Activated T-cell treated with anti-CD3 and anti-CD28 coated beads for 4 hours (primary cell): ENCODE data around the gene INPP5B.
"Not testable (repeated sequence)": the region's sequence is repeated elsewhere in the genome, so short reads cannot be mapped to it uniquely, and the experiment has no call there.

Source experiments
- DNase-seq: peaks from one replicate; pipeline ENCODE4 v3.0.0-alpha.2; 2020

Gene INPP5B

DNA sequence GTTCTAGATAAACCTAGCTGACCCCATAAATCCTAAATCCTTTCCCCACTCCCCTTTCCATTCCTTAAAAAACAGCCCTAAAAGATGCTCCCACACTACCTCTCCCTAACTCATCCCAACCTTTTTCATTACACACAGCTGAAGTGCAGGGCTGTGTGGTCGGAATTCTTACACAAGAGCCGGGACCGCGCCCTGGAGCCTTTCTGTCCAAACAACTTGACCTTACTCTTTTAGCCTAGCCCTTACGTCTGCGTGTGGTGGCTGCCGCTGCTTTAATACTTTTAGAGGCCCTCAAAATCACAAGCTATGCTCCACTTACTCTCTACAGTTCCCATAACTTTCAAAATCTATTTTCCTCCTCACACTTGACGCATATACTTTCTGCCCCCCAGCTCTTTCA, 36.0 kb downstream of the INPP5B start:
- DNase-seq, result not testable (repeated sequence)

DNA sequence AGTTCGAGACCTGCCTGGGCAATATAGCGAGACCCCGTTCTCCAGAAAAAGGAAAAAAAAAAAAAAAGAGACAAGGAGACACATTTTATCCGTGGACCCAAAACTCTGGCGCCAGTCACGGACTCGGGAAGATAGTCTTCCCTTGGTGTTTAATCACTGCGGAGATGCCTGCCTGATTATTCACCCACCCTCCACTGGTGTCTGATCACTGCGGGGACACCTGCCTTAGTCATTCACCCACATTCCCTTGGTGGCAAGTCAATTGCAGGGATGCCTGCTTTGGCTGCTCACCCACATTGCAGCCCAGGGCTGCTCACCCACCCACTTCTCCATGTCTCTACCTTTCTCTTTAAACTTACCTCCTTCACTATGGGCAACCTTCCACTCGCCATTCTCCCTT, 38.3 kb downstream of the INPP5B start:
- DNase-seq, result not testable (repeated sequence)

DNA sequence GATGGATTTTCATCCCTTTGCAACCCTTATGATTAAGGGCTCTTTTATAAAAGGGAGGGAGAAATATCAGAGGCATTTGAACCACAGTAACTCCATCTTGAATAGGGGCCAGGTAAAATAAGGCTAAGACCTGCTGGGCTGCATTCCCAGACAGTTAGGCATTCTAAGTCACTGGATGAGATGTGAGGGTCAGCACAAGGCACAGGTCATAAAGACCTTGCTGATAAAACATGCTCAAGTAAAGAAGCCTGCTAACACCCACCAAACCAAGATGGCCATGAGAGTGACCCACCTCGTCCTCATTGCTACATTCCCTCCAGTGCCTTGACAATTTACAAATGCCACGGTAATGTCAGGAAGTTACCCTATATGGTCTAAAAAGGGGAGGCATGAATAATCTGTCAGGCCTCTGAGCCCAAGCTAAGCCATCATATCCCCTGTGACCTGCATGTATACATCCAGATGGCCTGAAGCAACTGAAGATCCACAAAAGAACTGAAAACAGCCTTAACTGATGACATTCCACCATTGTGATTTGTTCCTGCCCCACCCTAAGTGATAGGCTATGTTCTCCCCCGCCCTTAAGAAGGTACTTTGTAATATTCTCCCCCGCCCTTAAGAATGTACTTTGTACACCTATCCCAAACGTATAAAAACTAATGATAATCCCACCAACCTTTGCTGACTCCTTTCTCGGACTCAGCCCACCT, 39.3 kb downstream of the INPP5B start:
- not testable (repeated sequence) for DNase-seq

DNA sequence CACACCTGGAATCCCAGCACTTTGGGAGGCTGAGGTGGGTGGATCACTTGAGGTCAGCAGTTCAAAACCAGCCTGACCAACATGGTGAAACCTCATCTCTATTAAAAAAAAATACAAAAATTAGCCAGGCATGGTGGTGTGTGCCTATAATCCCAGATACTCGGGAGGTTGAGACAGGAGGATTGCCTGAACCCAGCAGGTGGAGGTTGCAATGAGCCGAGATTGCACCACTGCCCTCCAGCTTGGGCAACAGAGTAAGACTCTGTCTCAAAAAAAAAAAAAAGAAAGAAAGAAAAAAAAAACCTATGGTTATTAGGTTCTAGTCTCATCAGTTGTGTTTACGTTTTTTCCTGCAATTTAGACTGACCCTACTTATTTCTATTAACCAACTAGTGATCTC, 40.3 kb downstream of the INPP5B start:
- DNase-seq, result not testable (repeated sequence)

DNA sequence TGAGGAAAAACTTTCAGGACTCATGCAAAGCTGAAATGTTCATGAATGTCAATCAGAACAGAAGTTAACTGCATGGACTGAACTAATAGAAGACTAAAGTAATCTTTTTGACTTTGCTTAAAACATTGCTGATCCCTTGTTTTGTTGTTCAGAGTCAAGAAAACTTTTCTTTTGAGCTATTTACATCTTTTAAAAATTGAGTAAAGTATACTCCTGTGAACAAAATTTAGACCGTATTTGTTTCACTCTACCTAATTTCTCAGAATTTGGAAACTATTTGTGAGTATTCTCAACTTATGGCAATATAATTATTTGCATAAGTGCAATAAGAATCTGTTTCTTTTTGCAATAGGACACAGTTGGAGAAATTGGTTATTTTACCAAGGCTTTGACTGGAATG, 41.1 kb downstream of the INPP5B start:
- no peak for DNase-seq

DNA sequence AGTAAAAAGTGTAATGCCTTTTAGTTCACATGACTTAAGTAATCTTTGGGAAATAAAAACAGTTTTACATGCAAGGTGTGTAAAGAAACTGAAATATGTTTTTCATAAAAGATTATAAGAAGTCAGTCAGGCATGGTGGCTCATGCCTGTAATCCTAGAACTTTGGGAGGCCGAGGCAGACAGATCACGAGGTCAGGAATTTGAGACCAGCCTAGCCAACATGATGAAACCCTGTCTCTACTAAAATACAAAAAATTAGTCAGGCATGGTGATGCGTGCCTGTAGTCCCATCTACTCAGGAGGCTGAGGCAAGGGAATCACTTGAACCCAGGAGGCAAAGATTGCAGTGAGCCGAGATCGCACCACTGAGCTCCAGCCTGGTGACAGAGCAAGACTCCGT, 42.9 kb downstream of the INPP5B start:
- not testable (repeated sequence) for DNase-seq

DNA sequence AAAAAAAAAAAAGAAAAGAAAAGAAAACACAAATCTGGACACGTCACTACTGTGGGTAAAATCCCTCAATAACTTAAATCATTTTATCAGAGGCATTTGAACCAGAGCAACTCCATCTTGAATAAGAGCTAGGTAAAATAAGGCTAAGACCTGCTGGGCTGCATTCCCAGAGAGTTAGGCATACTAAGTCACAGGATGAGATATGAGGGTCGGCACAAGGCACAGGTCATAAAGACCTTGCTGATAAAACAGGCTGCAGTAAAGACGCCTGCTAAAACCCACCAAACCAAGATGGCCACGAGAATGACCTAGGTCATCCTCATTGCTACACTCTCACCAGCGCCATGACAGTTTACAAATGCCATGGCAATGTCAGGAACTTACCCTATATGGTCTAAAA, 43.9 kb downstream of the INPP5B start:
- DNase-seq, result no peak

DNA sequence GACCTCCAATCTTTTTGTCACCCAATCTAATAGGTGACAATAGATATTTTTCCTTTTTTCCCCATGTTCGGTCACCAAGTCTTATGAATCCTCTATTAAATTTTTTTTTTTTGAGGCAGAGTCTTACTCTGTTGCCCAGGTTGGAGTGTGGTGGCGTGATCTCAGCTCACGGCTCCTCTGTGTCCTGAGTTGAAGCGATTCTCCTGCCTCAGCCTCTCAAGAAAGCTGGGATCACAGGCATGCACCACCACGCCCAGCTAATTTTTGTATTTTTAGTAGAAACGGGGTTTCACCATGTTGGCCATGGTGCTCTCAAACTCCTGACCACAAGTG, 45.0 kb downstream of the INPP5B start:
- no peak for DNase-seq

DNA sequence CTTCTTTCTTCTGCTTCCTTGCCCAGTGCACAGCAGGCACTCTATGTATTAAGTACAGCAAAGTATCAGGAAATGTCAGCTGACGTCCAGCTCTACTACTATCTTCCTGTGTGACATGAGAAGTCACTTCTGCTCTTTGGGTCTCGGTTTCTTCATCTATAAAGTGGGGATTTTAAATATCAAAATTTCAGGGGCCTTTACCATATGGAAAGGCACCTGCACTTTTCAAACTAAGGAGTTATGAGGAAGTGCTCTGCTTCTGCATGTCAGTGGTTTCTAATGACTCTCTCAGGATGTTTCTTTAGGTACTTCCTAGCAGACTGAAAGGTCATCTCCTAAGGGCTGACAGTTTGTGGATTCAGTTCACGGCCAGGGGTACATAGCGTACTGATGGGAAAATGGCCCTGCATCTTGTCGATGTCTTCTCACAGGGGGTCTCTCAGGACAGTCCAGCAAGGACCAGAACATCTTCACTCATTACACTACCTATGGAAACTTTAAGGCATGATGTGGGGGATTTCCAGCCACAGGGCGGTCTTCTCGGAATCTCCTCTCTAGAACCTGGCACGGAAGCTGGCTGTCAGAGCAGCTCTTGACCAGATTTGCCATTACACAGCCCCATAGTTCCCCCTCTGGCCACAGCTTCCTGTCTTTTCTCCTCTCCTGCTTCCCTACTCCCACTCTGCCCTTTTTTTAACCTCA, 45.5 kb downstream of the INPP5B start:
- DNase-seq, result no peak

DNA sequence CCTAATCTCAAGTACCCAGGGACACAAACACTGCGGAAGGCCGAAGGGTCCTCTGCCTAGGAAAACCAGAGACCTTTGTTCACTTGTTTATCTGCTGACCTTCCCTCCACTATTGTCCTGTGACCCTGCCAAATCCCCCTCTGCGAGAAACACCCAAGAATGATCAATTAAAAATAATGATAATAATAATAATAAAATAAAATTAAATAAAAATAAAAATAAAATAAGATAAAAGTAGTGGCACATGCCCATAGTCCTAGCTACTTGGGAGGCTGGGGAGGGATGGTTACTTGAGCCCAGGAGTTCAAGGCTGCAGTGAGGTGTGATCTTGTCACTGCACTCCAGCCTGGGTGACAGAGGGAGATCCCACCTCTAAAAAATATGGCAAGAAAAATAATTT, 49.3 kb downstream of the INPP5B start:
- DNase-seq, result not testable (repeated sequence)

DNA sequence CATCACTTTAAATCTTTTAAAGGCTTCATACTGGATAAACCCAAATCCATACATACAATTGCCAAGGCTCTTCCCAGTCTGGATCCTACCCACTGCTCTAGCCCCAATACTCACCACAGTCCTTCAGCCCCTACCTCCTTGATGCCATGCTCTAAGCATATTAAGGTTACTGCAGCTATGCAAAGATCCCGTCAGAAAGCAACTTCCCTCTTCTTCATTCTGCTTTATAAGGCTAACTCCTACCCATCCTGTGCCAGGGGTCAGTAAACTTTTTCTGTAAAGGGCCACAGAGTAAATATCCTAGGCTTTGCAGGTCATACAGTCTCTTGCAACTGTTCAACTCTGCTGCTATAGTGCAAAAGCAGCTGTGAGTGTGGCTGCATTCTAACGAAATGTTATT, 53.2 kb downstream of the INPP5B start:
- DNase-seq, result no peak

DNA sequence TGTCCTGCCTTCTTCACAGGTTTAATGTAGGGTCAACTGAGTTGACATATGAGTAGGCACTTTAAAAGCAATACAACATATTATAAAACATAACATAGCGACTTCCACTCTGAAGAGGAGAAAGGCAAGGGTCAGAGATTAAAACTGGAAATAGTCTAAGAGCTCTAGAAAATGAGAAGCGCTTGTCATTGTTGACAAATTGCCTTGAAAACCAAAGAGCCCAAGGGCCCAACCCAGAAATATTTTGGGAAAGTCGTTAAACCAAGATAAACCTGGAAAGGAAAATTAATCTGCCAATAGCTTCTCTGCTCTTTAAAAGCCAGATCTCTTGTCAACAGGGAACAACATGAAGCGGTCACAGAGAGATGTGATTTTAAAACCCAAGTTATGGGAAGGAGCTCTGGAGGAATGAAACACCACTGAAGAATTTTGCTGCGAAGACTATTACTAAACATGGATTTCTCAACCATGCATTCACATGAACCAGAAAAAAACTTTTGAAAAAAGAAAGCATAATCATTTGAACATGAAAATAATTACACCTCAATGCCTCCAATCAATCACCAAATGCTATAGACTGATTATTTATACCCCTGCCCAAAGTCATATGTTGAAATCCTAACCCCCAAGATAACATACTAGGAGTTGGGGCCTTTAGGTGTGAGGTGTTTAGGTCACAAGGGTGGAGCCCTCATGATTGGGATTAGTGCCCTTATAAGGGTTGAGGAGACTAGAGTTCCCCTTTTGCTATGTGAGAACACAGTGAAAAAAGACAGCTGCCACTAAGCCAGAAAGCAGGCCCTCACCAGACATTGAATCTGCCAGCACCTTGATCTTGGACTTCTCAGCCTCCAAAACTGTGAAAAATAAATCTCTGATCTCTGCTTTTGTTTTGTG, 54.5 kb downstream of the INPP5B start:
- no peak for DNase-seq

DNA sequence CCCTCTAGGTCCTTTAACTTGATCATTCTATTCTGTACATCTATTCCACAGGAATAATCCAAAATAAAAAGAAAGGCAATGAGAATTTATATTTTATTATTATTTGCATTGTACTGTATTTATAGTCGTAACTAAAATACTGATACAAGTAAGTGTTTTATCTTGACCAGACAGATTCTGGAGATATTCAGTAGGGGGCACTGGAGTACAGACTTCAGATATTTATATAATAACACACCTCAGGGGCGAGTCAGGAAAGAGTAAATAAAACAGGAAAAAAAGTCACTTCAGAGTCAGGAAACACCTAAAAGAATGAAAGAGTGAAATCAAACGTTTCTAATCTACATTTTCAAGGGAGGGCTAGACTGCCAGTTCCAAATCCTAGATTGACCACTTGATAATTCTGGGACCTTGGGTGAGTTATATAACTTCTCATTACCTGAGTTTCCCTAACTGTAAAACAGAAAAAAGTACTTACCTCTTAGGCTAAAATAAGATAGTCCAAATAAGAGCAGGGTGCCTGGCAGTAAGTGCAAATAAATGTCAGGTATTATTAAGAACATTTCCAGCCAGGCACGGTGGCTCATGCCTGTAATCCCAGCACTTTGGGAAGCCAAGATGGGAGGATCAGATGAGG, 56.4 kb downstream of the INPP5B start:
- no peak for DNase-seq

DNA sequence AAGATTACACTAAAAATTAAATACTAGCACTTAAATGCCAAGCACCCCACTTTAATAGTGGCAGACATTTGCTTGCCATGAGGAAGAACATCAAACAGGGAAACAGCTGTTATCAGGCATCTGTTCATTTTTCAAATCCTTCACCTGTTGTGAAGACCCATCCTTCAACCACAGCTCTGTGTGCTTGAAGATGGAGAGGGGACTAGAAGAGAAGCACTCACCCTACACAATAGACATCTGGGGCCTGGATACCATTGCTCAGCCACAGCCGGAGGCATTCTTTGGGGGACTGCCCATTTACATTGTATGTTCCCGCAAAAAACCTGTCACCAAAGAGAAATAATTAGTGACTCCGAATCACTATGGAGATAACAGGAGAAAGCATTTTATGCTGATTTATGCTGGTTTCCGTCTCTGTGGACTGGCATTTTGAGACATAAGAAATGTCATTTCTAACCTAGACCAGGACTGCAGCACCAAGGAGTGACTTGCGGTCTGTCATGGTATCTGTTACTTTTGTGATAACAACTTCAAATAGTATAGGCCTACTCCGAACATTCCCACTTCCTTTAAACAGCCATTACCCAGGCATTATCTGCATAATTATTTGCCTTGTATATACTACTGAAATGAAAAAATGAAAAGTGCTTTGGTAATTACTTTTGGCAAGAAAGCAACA, 58.7 kb downstream of the INPP5B start:
- no peak for DNase-seq

DNA sequence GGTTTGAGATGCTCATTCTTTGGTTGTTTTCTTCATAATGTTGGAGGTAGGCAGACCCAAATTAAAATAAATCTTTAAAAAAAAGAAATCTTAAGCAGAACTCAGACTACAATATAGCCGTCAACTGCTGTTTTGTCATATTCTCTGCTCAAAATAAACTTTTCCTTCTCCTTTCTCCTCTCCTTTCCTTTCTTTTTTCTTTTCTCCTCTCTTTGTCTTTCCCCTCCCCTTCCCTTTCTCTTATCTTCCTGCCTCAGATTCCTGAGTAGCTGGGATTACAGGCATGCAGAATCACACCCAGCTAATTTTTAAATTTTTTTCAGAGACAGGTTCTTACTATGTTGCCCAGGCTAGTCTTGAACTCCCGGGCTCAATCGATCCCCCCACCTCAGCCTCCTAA, 62.7 kb downstream of the INPP5B start:
- DNase-seq, result no peak

DNA sequence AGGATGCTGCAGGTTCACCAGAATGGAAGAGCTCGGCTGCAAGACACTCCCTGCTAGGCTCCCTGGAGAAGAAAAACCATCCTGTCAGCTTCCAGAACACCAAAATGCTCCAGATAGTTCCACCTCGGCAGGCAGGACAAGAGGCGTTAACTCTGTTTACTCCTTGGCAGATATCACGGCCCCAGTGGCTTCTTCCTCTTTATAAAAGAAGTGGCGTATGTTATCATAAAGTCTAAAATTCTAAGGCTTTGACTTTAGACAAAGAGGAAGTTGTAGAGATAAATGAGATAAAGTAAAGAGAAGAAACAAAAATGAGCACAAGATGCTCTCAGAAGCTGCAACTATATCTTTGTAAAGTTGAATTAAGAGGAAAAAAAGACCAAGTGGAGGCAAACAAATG, 63.2 kb downstream of the INPP5B start:
- DNase-seq, result no peak

DNA sequence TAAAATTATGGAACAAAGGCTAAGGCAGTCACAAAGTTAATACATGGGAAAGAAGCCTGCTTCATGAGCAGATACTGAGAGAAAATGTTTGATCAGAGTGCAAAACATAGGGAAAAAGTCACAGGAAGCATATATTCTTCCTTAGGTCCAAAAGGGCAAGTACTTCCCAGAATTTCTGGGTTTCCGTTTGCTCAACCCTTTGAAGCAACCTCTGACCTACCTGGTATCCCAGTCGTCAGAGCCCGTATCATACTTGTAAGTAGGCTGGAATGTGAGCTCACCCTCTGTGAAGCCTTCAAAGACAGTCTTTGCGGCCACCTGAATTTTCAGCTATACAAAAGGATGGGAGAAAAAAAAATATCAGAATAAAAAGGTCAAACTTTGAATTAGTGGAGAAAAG, 67.0 kb downstream of the INPP5B start:
- DNase-seq, result no peak

DNA sequence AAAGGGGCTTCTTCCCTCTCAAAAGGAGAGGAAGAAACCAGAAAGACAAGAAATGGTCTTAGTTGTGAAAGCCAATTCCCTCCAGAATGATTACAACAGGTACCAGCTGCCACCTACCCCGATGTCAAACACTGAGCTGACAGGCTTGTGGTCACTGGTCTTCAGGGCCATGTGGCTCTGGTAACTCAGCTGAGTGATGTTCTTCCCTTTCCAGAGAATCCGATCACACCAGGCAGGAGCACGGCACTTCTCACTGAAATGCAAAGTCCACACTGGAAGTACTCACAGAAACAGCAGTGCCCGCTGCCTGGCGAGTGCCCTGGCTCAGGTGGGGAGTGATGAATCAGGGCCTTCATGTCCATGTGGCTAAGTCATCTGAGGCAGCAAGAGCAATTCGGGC, 68.8 kb downstream of the INPP5B start:
- DNase-seq, result no peak

DNA sequence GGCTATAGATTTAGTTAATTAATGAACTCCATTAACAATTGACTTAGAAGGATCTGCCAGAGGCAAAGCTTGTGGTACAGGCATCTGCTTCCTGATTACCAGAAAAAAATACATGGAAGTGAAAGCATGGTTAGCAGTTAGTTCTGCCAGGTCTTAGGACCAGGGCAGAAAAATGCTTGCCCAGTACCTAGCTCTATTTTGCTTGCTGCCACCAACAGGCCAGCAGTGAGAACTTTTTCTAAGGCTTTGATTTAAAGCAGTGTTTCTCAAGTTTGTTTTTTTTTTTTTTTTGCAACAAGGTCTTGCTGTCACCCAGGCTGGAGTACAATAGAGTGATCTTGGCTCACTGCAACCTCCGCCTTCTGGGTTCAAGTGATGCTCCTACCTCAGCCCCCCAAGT, 71.0 kb downstream of the INPP5B start:
- no peak for DNase-seq

DNA sequence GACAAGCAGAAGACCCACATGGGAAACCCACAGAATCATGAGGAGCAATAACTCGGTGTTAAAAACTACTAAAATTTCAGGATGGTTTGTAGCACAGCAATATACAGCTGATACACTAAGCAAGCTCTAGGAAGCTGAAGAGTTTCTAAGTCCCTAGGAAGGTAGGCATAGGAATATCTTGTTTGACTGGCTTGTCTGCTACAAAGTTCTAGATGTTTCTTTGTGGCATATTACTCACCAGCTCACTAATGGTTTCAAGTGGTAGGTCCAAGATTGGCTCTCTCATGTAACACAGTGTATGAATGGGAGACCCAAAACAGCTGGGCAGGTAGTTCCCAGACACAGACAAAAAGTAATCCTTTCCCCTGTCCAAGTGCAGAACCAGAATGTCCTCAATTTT, 74.2 kb downstream of the INPP5B start:
- no peak for DNase-seq

DNA sequence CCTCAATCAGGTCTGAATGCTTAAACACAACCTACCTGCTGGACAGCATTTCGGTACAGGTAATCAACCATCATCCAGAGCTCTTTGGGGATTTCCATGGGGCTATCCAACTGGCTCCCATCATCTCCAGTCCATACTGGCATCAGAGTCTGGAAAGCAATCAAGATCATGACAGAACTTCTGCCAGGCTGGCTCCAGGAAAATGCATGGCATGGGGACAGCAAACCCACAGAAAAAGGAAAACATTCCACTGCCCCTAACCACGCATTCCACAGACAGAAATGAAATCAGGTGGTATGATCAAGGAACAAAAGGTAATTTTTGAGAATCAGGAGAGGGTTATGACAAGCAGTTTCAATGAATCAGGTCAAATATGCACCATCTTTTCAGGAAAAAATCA, 78.4 kb downstream of the INPP5B start:
- no peak for DNase-seq

DNA sequence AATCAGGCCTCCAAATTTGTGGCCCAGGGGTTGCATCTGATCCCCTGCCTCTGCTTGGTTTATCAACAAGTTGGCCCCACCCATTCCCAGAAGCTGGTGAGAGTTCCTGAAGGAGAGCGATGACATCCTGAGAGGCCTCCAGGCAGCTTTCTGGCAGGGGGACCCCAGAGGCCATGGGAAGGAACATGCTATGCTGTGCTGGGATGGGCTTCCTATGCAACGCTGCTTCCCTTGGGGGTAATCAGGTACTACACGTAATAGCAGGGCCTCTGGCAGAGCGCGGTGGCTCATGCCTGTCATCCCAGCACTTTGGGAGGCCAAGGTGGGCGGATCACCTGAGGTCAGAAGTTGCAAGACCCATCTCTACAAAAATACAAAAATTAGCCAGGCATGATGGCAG, 79.1 kb downstream of the INPP5B start:
- DNase-seq, result no peak

DNA sequence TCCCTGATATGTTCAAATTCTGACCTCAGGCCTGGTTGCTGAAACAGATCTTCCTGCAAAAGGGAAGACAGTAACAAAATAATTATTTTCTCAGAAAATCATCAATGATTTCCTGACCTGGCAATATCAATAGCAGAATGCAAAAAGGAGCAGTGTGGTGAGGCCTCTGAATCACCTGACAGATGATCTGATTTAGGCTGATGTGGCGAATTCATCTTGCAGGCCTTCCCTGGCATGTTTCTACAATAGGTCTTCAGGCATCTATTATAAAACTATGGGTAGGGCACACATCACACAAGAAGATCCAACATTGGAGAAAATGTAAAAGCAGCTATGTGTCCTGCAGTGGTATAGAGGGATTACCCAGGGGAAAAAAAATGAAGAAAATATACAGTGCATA, 80.4 kb downstream of the INPP5B start:
- no peak for DNase-seq
